HepG2 (cell line): Measurements from ENCODE around the gene MAP3K7CL. TPM values are rescaled to one million over a fixed set of nuclear protein-coding genes. Genes with fewer than 3 reads are reported as not detected.

Experiments
- ATAC-seq: fragments of 200-7000 bp; cut with Tn5 transposase; 3 replicates; pipeline ENCODE4 v1.9.1; 2020; ENCODE audit warnings: mild to moderate bottlenecking, moderate library complexity
- BruUV-seq: library from RNA; stranded (reverse); fragments of 400-500 nt; replicated peaks from 2 replicates; lab custom pipeline; 2021; lab: Mats Ljungman, UMichigan
- CTCF ChIA-PET: fragments of 300-600 bp; formaldehyde crosslinking; extraction: SDS; loops from one replicate; lab custom pipeline; 2021; ENCODE audit warnings: low total read pairs, inconsistent platforms, low intra/inter-chr PET ratio; lab: Yijun Ruan, JAX
- POLR2A ChIA-PET: fragments of 350-600 bp; sonication (Branson Sonifier 250); formaldehyde crosslinking; loops from one replicate; lab custom pipeline; 2020; ENCODE audit warnings: antibody characterized with exemption, inconsistent platforms; lab: Yijun Ruan, JAX
- DNase-seq: peaks from one replicate; pipeline ENCODE4 v3.0.0-alpha.2; 2015; ENCODE audit warnings: low spot score
- FAIRE-seq: peaks from 3 replicates; lab custom pipeline; 2011; peaks lifted over from hg19 to GRCh38; lab: Jason Lieb, UNC
- H2AFZ ChIP-seq: one replicate; pipeline ENCODE4 v1.6.1; 2011; ENCODE audit warnings: low read length, inconsistent platforms
- H3K27ac ChIP-seq: fragments of 300-600 bp; 3 replicates; pipeline ENCODE4 v1.8.0; 2011; ENCODE audit warnings: mixed run types, mild to moderate bottlenecking, mixed read lengths, low read length, inconsistent platforms; ENCODE audit not compliant: insufficient read depth; ENCODE audit errors: extremely low read length
- H3K27me3 ChIP-seq, 2 experiments: fragments of 200-600 bp in 1 of 2; 2 replicates in 1 of 2; 3 replicates in 1 of 2; pipeline versions ENCODE4 v1.6.0 to v1.8.0; 2011; ENCODE audit warnings: low read length in 2 of 2, mild to moderate bottlenecking in 2 of 2, moderate library complexity in 2 of 2, inconsistent platforms in 1 of 2; ENCODE audit not compliant: insufficient read depth in 2 of 2, control insufficient read depth in 1 of 2
- H3K36me3 ChIP-seq, 2 experiments: fragments of 200-600 bp in 1 of 2; replicated peaks in 1 of 2; 2 replicates in 1 of 2; 3 replicates in 1 of 2; pipeline versions ENCODE4 v1.5.1 to v1.8.0; 2011; ENCODE audit warnings: low read length in 2 of 2, inconsistent platforms in 1 of 2; ENCODE audit not compliant: insufficient read depth in 2 of 2, control insufficient read depth in 1 of 2
- H3K4me1 ChIP-seq: 2 replicates; pipeline ENCODE4 v1.5.1; 2012; ENCODE audit warnings: low read length, inconsistent platforms; ENCODE audit not compliant: insufficient read depth
- H3K4me2 ChIP-seq: 2 replicates; pipeline ENCODE4 v1.6.0; 2011; ENCODE audit warnings: low read depth, low read length, inconsistent platforms
- H3K4me3 ChIP-seq, 3 experiments: fragments of 200-600 bp in 1 of 3; sonication (generic), shearing (Covaris generic) in 1 of 3; replicated peaks in 1 of 3; 2 replicates each; pipeline ENCODE4 v1.5.1; 2011 to 2016; ENCODE audit warnings: low read length in 3 of 3, inconsistent platforms in 2 of 3, low read depth in 2 of 3, mild to moderate bottlenecking in 2 of 3, control low read depth in 1 of 3, mixed read lengths in 1 of 3; ENCODE audit not compliant: insufficient read depth in 1 of 3
- H3K79me2 ChIP-seq: one replicate; pipeline ENCODE4 v1.6.1; 2011; ENCODE audit warnings: low read length, inconsistent platforms; ENCODE audit not compliant: insufficient read depth
- H3K9ac ChIP-seq: 2 replicates; pipeline ENCODE4 v1.6.0; 2011; ENCODE audit warnings: mild to moderate bottlenecking, low read depth, low read length, inconsistent platforms; ENCODE audit not compliant: insufficient read depth
- H3K9me3 ChIP-seq: 2 replicates; pipeline ENCODE4 v1.5.1; 2012; ENCODE audit warnings: mild to moderate bottlenecking, low read length
- H4K20me1 ChIP-seq: 2 replicates; pipeline ENCODE4 v1.6.0; 2011; ENCODE audit warnings: inconsistent platforms, mild to moderate bottlenecking, low read length, moderate library complexity; ENCODE audit not compliant: insufficient read depth
- MTA3 ChIP-seq: sonication (generic); formaldehyde crosslinking; IDR thresholded peaks from 2 replicates; pipeline ENCODE4 v1.4.0; 2020; ENCODE audit warnings: missing genetic modification reagents
- MZF1 ChIP-seq: sonication (generic); formaldehyde crosslinking; IDR thresholded peaks from 2 replicates; pipeline ENCODE4 v1.8.1; 2023; ENCODE audit warnings: mild to moderate bottlenecking, missing genetic modification reagents, borderline replicate concordance
- SAP130 ChIP-seq: IDR thresholded peaks from 2 replicates; pipeline ENCODE4 v1.6.1; 2016; ENCODE audit warnings: low read depth
- SRSF1 ChIP-seq: fragments of 200-400 bp; formaldehyde crosslinking; optimal IDR thresholded peaks from 2 replicates; pipeline ENCODE3; 2017; ENCODE audit warnings: mild to moderate bottlenecking, low read depth, low read length, moderate library complexity
- ZNF335 ChIP-seq: sonication (generic); formaldehyde crosslinking; IDR thresholded peaks from 2 replicates; pipeline ENCODE4 v1.4.0; 2020; ENCODE audit warnings: missing genetic modification reagents
- ZNF431 ChIP-seq: sonication (generic); formaldehyde crosslinking; IDR thresholded peaks from 2 replicates; pipeline ENCODE4 v1.9.0; 2022; ENCODE audit warnings: missing genetic modification reagents, low read depth, mild to moderate bottlenecking, borderline replicate concordance
- ZSCAN21 ChIP-seq: sonication (generic); formaldehyde crosslinking; IDR thresholded peaks from 2 replicates; pipeline ENCODE4 v1.8.0; 2022; ENCODE audit warnings: mild to moderate bottlenecking, missing genetic modification reagents, moderate library complexity, borderline replicate concordance
- WGBS: methylation state at CpG from one replicate; pipeline ENCODE4 v1.1.6; 2017; ENCODE audit warnings: low lambda C conversion rate; 5-methylcytosine and 5-hydroxymethylcytosine counted together
- in situ Hi-C: cut with HindIII; loops from 2 replicates; pipeline ENCODE4 v1.10.0; 2017; ENCODE audit warnings: low pct_unique_long_range_greater_than_20kb; ENCODE audit not compliant: extremely low pct_ligation_motif_present
- intact Hi-C: fragments of 100-400 bp; cut with micrococcal nuclease; formaldehyde crosslinking; loops from one replicate; pipeline ENCODE4 v1.10.0; 2022; ENCODE audit not compliant: unreplicated experiment
- polyA plus RNA-seq, 8 experiments: library from polyadenylated mRNA; depleted of rRNA in 3 of 8; stranded (reverse) in 7 of 8; unstranded in 1 of 8; fragments of >200 nt; fragmentation: Illumina TruSeq in 4 of 8; extraction: Trizol in 4 of 8; gene quantifications; 2 replicates each; pipeline versions ENCODE4 v1.2.1 to v1.2.3, GENCODE V29; 2011 to 2016; ENCODE audit warnings: low read depth in 4 of 8, missing spikeins in 1 of 8, mixed read lengths in 1 of 8; ENCODE audit not compliant: insufficient read depth in 1 of 8
- total RNA-seq, 5 experiments: library from RNA; depleted of rRNA; stranded (reverse); fragments of >200 nt; fragmentation: Illumina TruSeq; extraction: Trizol; gene quantifications; 2 replicates each; pipeline ENCODE4 v1.2.3, GENCODE V29; 2016; ENCODE audit warnings: low read depth in 1 of 5
- TF ChIP-seq, protein P1 (sequence below): sonication (generic); formaldehyde crosslinking; IDR thresholded peaks from 2 replicates; pipeline ENCODE4 v1.5.1; 2020; ENCODE audit warnings: mild to moderate bottlenecking, moderate library complexity, missing genetic modification reagents
- TF ChIP-seq, protein P2 (sequence below): IDR thresholded peaks from 2 replicates; pipeline ENCODE4 v1.4.0; 2020; ENCODE audit warnings: mild to moderate bottlenecking, missing genetic modification reagents
- TF ChIP-seq, protein P3 (sequence below): sonication (generic); formaldehyde crosslinking; IDR thresholded peaks from 2 replicates; pipeline ENCODE4 v1.4.0; 2020; ENCODE audit warnings: mild to moderate bottlenecking, missing genetic modification reagents, borderline replicate concordance

MAP3K7CL gene
- total and polyA plus RNA-seq, 2 of the 13 experiments (the other 11 are each of a cell fraction or from before 2014, with no cell fraction given): 0.04 to 0.15 TPM

DNA sequence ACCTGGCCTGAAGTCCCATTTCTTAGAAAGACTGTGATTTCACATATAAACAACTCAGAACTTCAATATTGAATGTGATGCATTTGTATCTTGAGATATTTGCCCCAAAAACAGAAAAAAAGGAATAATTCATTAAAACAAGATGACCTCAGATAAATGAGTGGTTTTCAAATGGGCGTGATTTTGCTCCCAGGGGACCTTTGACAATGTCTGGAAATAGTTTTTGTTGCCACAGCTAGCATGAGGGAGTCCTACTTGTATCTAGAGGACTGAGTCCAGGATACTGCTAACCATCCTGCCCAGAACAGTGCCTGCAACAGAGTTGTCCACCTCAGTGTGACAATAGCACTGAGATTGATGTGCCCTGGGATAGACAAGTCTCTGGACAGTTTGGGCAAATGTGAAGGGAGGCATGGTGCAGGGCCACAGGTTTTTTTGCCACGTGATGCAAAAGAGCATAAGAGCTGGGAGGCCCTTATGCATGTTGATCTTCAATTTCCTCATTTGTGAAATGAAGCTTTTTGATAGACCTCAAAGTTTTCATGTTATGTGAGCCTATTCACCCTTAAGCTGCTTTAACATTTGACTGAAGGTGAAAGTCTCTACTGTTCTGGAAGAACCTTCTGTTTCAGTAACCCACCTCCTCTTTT, 46.2 kb downstream of the MAP3K7CL start:
- H3K36me3 ChIP-seq: no peaks in the 10 kb centered on the region
- no peaks in the 10 kb centered on the region for H4K20me1 ChIP-seq
- TF ChIP-seq, protein P1, sequence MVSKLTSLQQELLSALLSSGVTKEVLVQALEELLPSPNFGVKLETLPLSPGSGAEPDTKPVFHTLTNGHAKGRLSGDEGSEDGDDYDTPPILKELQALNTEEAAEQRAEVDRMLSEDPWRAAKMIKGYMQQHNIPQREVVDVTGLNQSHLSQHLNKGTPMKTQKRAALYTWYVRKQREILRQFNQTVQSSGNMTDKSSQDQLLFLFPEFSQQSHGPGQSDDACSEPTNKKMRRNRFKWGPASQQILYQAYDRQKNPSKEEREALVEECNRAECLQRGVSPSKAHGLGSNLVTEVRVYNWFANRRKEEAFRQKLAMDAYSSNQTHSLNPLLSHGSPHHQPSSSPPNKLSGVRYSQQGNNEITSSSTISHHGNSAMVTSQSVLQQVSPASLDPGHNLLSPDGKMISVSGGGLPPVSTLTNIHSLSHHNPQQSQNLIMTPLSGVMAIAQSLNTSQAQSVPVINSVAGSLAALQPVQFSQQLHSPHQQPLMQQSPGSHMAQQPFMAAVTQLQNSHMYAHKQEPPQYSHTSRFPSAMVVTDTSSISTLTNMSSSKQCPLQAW (CRISPR knock-in tag): no peak
- TF ChIP-seq MZF1: no peak
- TF ChIP-seq ZNF335 (CRISPR knock-in tag): no peak
- no peak for TF ChIP-seq SAP130 (CRISPR knock-in tag)
- no peak overlapping the region for H3K9ac ChIP-seq
- FAIRE-seq (no peak), DNase-seq (no peak), ATAC-seq (no peak)
- H3K79me2 ChIP-seq: no peaks in the 10 kb centered on the region
- BruUV-seq: no TSS peak
- WGBS: 56% methylated on average over 2 of the region's 2 CpGs
- no peak overlapping the region for H3K4me2 ChIP-seq
- ChIA-PET CTCF (no interaction called here), POLR2A (no interaction called here)
- in situ Hi-C loops (no loop called here), intact Hi-C loops (no loop called here)
- no peak overlapping the region for H3K4me3 ChIP-seq
- no peaks in the 10 kb centered on the region for H3K9me3 ChIP-seq
- no peak overlapping the region for H2AFZ ChIP-seq
- H3K27ac ChIP-seq: no peak overlapping the region
- H3K27me3 ChIP-seq: no peaks in the 10 kb centered on the region
- peaks cover 15% of the 10 kb centered on the region for H3K4me1 ChIP-seq

DNA sequence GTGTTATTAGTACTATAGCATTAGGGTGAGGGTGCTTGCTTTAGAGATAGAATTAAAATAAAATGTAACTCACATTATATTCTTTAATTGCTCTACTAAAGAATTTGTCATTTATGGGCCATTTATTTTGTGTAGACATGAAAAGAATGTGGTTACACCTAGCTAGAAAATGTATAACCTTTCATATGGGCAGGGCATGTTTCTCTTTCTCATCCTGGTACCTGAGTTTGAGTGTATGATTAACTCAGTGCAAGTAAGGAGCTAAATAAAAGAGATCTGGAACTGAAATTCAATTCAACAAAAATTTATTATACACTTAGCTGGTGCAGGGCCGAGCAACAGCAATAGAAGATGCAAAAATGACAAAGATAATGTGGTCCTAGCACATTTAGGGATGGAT, 47.4 kb downstream of the MAP3K7CL start:
- no TSS peak for BruUV-seq
- intact Hi-C loops (no loop called here), in situ Hi-C loops (no loop called here)
- Histone ChIP-seq H3K4me3 (no peak overlapping the region), H3K27me3 (no peaks in the 10 kb centered on the region), H2AFZ (no peak overlapping the region), H3K27ac (no peak overlapping the region), H3K36me3 (no peaks in the 10 kb centered on the region), H3K79me2 (no peaks in the 10 kb centered on the region), H3K9ac (no peak overlapping the region), H4K20me1 (no peaks in the 10 kb centered on the region), H3K4me2 (no peak overlapping the region), H3K4me1 (peaks cover 27% of the 10 kb centered on the region), H3K9me3 (no peaks in the 10 kb centered on the region)
- FAIRE-seq (no peak), ATAC-seq (no peak), DNase-seq (no peak)
- ChIA-PET POLR2A (no interaction called here), CTCF (no interaction called here)
- WGBS: 0% methylated on average over 1 of the region's 1 CpG
- no peak for TF ChIP-seq ZNF431
- no peak for TF ChIP-seq ZSCAN21 (CRISPR knock-in tag)
- TF ChIP-seq, protein P2, sequence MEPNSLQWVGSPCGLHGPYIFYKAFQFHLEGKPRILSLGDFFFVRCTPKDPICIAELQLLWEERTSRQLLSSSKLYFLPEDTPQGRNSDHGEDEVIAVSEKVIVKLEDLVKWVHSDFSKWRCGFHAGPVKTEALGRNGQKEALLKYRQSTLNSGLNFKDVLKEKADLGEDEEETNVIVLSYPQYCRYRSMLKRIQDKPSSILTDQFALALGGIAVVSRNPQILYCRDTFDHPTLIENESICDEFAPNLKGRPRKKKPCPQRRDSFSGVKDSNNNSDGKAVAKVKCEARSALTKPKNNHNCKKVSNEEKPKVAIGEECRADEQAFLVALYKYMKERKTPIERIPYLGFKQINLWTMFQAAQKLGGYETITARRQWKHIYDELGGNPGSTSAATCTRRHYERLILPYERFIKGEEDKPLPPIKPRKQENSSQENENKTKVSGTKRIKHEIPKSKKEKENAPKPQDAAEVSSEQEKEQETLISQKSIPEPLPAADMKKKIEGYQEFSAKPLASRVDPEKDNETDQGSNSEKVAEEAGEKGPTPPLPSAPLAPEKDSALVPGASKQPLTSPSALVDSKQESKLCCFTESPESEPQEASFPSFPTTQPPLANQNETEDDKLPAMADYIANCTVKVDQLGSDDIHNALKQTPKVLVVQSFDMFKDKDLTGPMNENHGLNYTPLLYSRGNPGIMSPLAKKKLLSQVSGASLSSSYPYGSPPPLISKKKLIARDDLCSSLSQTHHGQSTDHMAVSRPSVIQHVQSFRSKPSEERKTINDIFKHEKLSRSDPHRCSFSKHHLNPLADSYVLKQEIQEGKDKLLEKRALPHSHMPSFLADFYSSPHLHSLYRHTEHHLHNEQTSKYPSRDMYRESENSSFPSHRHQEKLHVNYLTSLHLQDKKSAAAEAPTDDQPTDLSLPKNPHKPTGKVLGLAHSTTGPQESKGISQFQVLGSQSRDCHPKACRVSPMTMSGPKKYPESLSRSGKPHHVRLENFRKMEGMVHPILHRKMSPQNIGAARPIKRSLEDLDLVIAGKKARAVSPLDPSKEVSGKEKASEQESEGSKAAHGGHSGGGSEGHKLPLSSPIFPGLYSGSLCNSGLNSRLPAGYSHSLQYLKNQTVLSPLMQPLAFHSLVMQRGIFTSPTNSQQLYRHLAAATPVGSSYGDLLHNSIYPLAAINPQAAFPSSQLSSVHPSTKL (CRISPR knock-in tag): no peak
- TF ChIP-seq, protein P3, sequence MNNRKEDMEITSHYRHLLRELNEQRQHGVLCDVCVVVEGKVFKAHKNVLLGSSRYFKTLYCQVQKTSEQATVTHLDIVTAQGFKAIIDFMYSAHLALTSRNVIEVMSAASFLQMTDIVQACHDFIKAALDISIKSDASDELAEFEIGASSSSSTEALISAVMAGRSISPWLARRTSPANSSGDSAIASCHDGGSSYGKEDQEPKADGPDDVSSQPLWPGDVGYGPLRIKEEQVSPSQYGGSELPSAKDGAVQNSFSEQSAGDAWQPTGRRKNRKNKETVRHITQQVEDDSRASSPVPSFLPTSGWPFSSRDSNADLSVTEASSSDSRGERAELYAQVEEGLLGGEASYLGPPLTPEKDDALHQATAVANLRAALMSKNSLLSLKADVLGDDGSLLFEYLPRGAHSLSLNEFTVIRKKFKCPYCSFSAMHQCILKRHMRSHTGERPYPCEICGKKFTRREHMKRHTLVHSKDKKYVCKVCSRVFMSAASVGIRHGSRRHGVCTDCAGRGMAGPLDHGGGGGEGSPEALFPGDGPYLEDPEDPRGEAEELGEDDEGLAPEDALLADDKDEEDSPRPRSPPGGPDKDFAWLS: no peak
- TF ChIP-seq SRSF1: no peak
- TF ChIP-seq MTA3 (CRISPR knock-in tag): no peak
